BE2C (cell line): ENCODE measurements around the gene TENM4.

ENCODE experiments used
- DNase-seq: peaks from one replicate; pipeline ENCODE4 v3.0.0-alpha.2; 2020
- H3K27me3 ChIP-seq: fragments of 250-450 bp; sonication (Bioruptor Pico); 2 replicates; pipeline ENCODE4 v1.5.1; 2020; ENCODE audit warnings: mild to moderate bottlenecking
- H3K36me3 ChIP-seq: fragments of 250-450 bp; sonication (Bioruptor Pico); 2 replicates; pipeline ENCODE4 v1.5.1; 2020; ENCODE audit warnings: mild to moderate bottlenecking
- H3K4me1 ChIP-seq: fragments of 250-450 bp; sonication (Bioruptor Pico); 2 replicates; pipeline ENCODE4 v1.5.1; 2020
- H3K4me3 ChIP-seq: 2 replicates; pipeline ENCODE4 v1.5.1; 2011; ENCODE audit warnings: low read depth, low read length
- H3K9me3 ChIP-seq: fragments of 250-450 bp; sonication (Bioruptor Pico); 2 replicates; pipeline ENCODE4 v1.5.1; 2020
- TF ChIP-seq, protein P1 (sequence below): IDR thresholded peaks from 2 replicates; pipeline ENCODE4 v1.5.1; 2012; ENCODE audit warnings: mild to moderate bottlenecking, low read depth, low read length

TENM4 gene

GRCh38 chr11:79062814-79063762 lies 377.7 kb downstream of the TENM4 start:
- peak; percentile 77 for DNase-seq

GRCh38 chr11:79060081-79060953 lies 380.5 kb downstream of the TENM4 start:
- Histone ChIP-seq H3K4me3 (no peak overlapping the region), H3K4me1 (peaks cover 37% of the 10 kb centered on the region), H3K36me3 (no peaks in the 10 kb centered on the region), H3K9me3 (no peaks in the 10 kb centered on the region), H3K27me3 (no peaks in the 10 kb centered on the region)
- TF ChIP-seq, protein P1, sequence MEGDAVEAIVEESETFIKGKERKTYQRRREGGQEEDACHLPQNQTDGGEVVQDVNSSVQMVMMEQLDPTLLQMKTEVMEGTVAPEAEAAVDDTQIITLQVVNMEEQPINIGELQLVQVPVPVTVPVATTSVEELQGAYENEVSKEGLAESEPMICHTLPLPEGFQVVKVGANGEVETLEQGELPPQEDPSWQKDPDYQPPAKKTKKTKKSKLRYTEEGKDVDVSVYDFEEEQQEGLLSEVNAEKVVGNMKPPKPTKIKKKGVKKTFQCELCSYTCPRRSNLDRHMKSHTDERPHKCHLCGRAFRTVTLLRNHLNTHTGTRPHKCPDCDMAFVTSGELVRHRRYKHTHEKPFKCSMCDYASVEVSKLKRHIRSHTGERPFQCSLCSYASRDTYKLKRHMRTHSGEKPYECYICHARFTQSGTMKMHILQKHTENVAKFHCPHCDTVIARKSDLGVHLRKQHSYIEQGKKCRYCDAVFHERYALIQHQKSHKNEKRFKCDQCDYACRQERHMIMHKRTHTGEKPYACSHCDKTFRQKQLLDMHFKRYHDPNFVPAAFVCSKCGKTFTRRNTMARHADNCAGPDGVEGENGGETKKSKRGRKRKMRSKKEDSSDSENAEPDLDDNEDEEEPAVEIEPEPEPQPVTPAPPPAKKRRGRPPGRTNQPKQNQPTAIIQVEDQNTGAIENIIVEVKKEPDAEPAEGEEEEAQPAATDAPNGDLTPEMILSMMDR = no peak
- peak; percentile 37 for DNase-seq

More at GRCh38 chr11:79062814-79063762, 377.7 kb downstream of the TENM4 start:
- H3K27me3 ChIP-seq = no peaks in the 10 kb centered on the region
- TF ChIP-seq, protein P1 = peak; percentile 83
- H3K4me3 ChIP-seq = no peak overlapping the region
- no peaks in the 10 kb centered on the region for H3K9me3 ChIP-seq
- peaks cover 47% of the 10 kb centered on the region for H3K4me1 ChIP-seq
- H3K36me3 ChIP-seq = no peaks in the 10 kb centered on the region

DNA sequence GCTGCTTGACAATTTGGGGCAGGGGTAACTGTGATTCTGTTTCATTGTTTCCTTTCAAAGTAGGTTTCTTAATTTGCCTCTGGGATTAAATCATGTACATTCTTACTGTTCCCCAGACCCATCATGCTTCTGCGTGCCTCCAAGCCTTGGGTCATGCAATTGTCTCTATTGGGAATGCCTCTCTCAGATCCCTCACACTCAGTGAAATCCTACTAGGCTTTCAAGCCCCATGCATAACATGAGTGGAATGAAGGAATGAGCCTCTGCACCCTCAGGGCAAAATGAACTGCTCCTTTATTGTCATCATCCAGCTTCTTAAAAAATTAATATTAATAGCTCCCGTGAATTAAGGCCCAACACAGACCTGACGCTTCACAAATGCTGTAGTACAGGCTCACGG lies 381.7 kb downstream of the TENM4 start:
- H3K9me3 ChIP-seq = no peaks in the 10 kb centered on the region
- no peaks in the 10 kb centered on the region for H3K27me3 ChIP-seq
- DNase-seq = no peak
- H3K36me3 ChIP-seq = no peaks in the 10 kb centered on the region
- no peak overlapping the region for H3K4me3 ChIP-seq
- TF ChIP-seq, protein P1 = no peak
- peaks cover 38% of the 10 kb centered on the region for H3K4me1 ChIP-seq

GRCh38 chr11:79055856-79056631 lies 384.8 kb downstream of the TENM4 start:
- DNase-seq = no peak
- Histone ChIP-seq H3K27me3 (no peaks in the 10 kb centered on the region), H3K9me3 (no peaks in the 10 kb centered on the region), H3K36me3 (no peaks in the 10 kb centered on the region), H3K4me3 (no peak overlapping the region), H3K4me1 (peaks cover 45% of the 10 kb centered on the region)
- TF ChIP-seq, protein P1 = no peak

GRCh38 chr11:79054636-79055035 lies 386.2 kb downstream of the TENM4 start:
- TF ChIP-seq, protein P1 = no peak
- H3K27me3 ChIP-seq = no peaks in the 10 kb centered on the region
- DNase-seq = no peak
- no peaks in the 10 kb centered on the region for H3K9me3 ChIP-seq
- peaks cover 33% of the 10 kb centered on the region for H3K4me1 ChIP-seq
- no peak overlapping the region for H3K4me3 ChIP-seq
- no peaks in the 10 kb centered on the region for H3K36me3 ChIP-seq
